HepG2 (cell line): ENCODE results near the gene SHLD1. TPM values are rescaled to one million over a fixed set of nuclear protein-coding genes. Genes with fewer than 3 reads are reported as not detected.

Experiments
- ATAC-seq: fragments of 200-7000 bp; cut with Tn5 transposase; 3 replicates; pipeline ENCODE4 v1.9.1; 2020; ENCODE audit warnings: mild to moderate bottlenecking, moderate library complexity
- BruUV-seq: library from RNA; stranded (reverse); fragments of 400-500 nt; replicated peaks from 2 replicates; lab custom pipeline; 2021; lab: Mats Ljungman, UMichigan
- CTCF ChIA-PET: fragments of 300-600 bp; formaldehyde crosslinking; extraction: SDS; loops from one replicate; lab custom pipeline; 2021; ENCODE audit warnings: low total read pairs, inconsistent platforms, low intra/inter-chr PET ratio; lab: Yijun Ruan, JAX
- POLR2A ChIA-PET: fragments of 350-600 bp; sonication (Branson Sonifier 250); formaldehyde crosslinking; loops from one replicate; lab custom pipeline; 2020; ENCODE audit warnings: antibody characterized with exemption, inconsistent platforms; lab: Yijun Ruan, JAX
- DNase-seq: peaks from one replicate; pipeline ENCODE4 v3.0.0-alpha.2; 2015; ENCODE audit warnings: low spot score
- FAIRE-seq: peaks from 3 replicates; lab custom pipeline; 2011; peaks lifted over from hg19 to GRCh38; lab: Jason Lieb, UNC
- H2AFZ ChIP-seq: one replicate; pipeline ENCODE4 v1.6.1; 2011; ENCODE audit warnings: low read length, inconsistent platforms
- H3K27ac ChIP-seq: fragments of 300-600 bp; 3 replicates; pipeline ENCODE4 v1.8.0; 2011; ENCODE audit warnings: mixed run types, mild to moderate bottlenecking, mixed read lengths, low read length, inconsistent platforms; ENCODE audit not compliant: insufficient read depth; ENCODE audit errors: extremely low read length
- H3K27me3 ChIP-seq, 2 experiments: fragments of 200-600 bp in 1 of 2; 2 replicates in 1 of 2; 3 replicates in 1 of 2; pipeline versions ENCODE4 v1.6.0 to v1.8.0; 2011; ENCODE audit warnings: low read length in 2 of 2, mild to moderate bottlenecking in 2 of 2, moderate library complexity in 2 of 2, inconsistent platforms in 1 of 2; ENCODE audit not compliant: insufficient read depth in 2 of 2, control insufficient read depth in 1 of 2
- H3K36me3 ChIP-seq, 2 experiments: fragments of 200-600 bp in 1 of 2; replicated peaks in 1 of 2; 2 replicates in 1 of 2; 3 replicates in 1 of 2; pipeline versions ENCODE4 v1.5.1 to v1.8.0; 2011; ENCODE audit warnings: low read length in 2 of 2, inconsistent platforms in 1 of 2; ENCODE audit not compliant: insufficient read depth in 2 of 2, control insufficient read depth in 1 of 2
- H3K4me1 ChIP-seq: 2 replicates; pipeline ENCODE4 v1.5.1; 2012; ENCODE audit warnings: low read length, inconsistent platforms; ENCODE audit not compliant: insufficient read depth
- H3K4me2 ChIP-seq: 2 replicates; pipeline ENCODE4 v1.6.0; 2011; ENCODE audit warnings: low read depth, low read length, inconsistent platforms
- H3K4me3 ChIP-seq, 3 experiments: fragments of 200-600 bp in 1 of 3; sonication (generic), shearing (Covaris generic) in 1 of 3; replicated peaks in 1 of 3; 2 replicates each; pipeline ENCODE4 v1.5.1; 2011 to 2016; ENCODE audit warnings: low read length in 3 of 3, inconsistent platforms in 2 of 3, low read depth in 2 of 3, mild to moderate bottlenecking in 2 of 3, control low read depth in 1 of 3, mixed read lengths in 1 of 3; ENCODE audit not compliant: insufficient read depth in 1 of 3
- H3K79me2 ChIP-seq: one replicate; pipeline ENCODE4 v1.6.1; 2011; ENCODE audit warnings: low read length, inconsistent platforms; ENCODE audit not compliant: insufficient read depth
- H3K9ac ChIP-seq: 2 replicates; pipeline ENCODE4 v1.6.0; 2011; ENCODE audit warnings: mild to moderate bottlenecking, low read depth, low read length, inconsistent platforms; ENCODE audit not compliant: insufficient read depth
- H3K9me3 ChIP-seq: 2 replicates; pipeline ENCODE4 v1.5.1; 2012; ENCODE audit warnings: mild to moderate bottlenecking, low read length
- H4K20me1 ChIP-seq: 2 replicates; pipeline ENCODE4 v1.6.0; 2011; ENCODE audit warnings: inconsistent platforms, mild to moderate bottlenecking, low read length, moderate library complexity; ENCODE audit not compliant: insufficient read depth
- CEBPB ChIP-seq: IDR thresholded peaks from 2 replicates; pipeline ENCODE4 v1.6.1; 2011; ENCODE audit warnings: low read depth, low read length, improper control_type of control experiment, borderline replicate concordance
- ELF1 ChIP-seq: sonication (generic); formaldehyde crosslinking; IDR thresholded peaks from 2 replicates; pipeline ENCODE4 v1.4.0; 2020; ENCODE audit warnings: missing genetic modification reagents
- HMG20A ChIP-seq: IDR thresholded peaks from 2 replicates; pipeline ENCODE4 v1.6.1; 2016; ENCODE audit warnings: borderline replicate concordance
- ZNF7 ChIP-seq: IDR thresholded peaks from 2 replicates; pipeline ENCODE4 v1.6.1; 2016; ENCODE audit warnings: missing biosample characterization, missing genetic modification reagents
- WGBS: methylation state at CpG from one replicate; pipeline ENCODE4 v1.1.6; 2017; ENCODE audit warnings: low lambda C conversion rate; 5-methylcytosine and 5-hydroxymethylcytosine counted together
- in situ Hi-C: cut with HindIII; loops from 2 replicates; pipeline ENCODE4 v1.10.0; 2017; ENCODE audit warnings: low pct_unique_long_range_greater_than_20kb; ENCODE audit not compliant: extremely low pct_ligation_motif_present
- intact Hi-C: fragments of 100-400 bp; cut with micrococcal nuclease; formaldehyde crosslinking; loops from one replicate; pipeline ENCODE4 v1.10.0; 2022; ENCODE audit not compliant: unreplicated experiment
- polyA plus RNA-seq, 8 experiments: library from polyadenylated mRNA; depleted of rRNA in 3 of 8; stranded (reverse) in 7 of 8; unstranded in 1 of 8; fragments of >200 nt; fragmentation: Illumina TruSeq in 4 of 8; extraction: Trizol in 4 of 8; gene quantifications; 2 replicates each; pipeline versions ENCODE4 v1.2.1 to v1.2.3, GENCODE V29; 2011 to 2016; ENCODE audit warnings: low read depth in 4 of 8, missing spikeins in 1 of 8, mixed read lengths in 1 of 8; ENCODE audit not compliant: insufficient read depth in 1 of 8
- small RNA-seq, 3 experiments: library from RNA; depleted of rRNA; stranded (forward); fragments of <200 nt; gene quantifications; one replicate each; pipeline ENCODE3, GENCODE V24; 2012; ENCODE audit warnings: low read depth in 2 of 3, low replicate concordance in 1 of 3; ENCODE audit not compliant: insufficient read length in 3 of 3, insufficient read depth in 2 of 3
- total RNA-seq, 5 experiments: library from RNA; depleted of rRNA; stranded (reverse); fragments of >200 nt; fragmentation: Illumina TruSeq; extraction: Trizol; gene quantifications; 2 replicates each; pipeline ENCODE4 v1.2.3, GENCODE V29; 2016; ENCODE audit warnings: low read depth in 1 of 5

The SHLD1 gene
- total and polyA plus RNA-seq, 2 of the 13 experiments (the other 11 are each of a cell fraction or from before 2014, with no cell fraction given) = 8.9 to 10.0 TPM

- intact Hi-C loops = no loop called here
- WGBS = 37% methylated on average over 2 of the region's 2 CpGs
- no peak overlapping the region for H3K4me3 ChIP-seq
- no TSS peak for BruUV-seq
- no peaks in the 10 kb centered on the region for H3K9me3 ChIP-seq
- H4K20me1 ChIP-seq = no peaks in the 10 kb centered on the region
- no peak overlapping the region for H3K4me2 ChIP-seq
- no peak overlapping the region for H2AFZ ChIP-seq
- no peak for ATAC-seq
- peaks cover 13% of the 10 kb centered on the region for H3K4me1 ChIP-seq
- H3K27me3 ChIP-seq = 0 out of 5 replicates have a peak, but pooled peaks cover 0 to 3% of the 10 kb centered on the region in 2 experiments
- ChIA-PET POLR2A (no interaction called here), CTCF (no interaction called here)
- no peaks in the 10 kb centered on the region for H3K79me2 ChIP-seq
- no peak for TF ChIP-seq HMG20A (CRISPR knock-in tag)
- TF ChIP-seq CEBPB = peak; percentile 5; the same call in 1 of the 2 replicates
- TF ChIP-seq ZNF7 (CRISPR knock-in tag) = no peak
- TF ChIP-seq ELF1 (CRISPR knock-in tag) = no peak
- no peak overlapping the region for H3K9ac ChIP-seq
- no peak for FAIRE-seq
- no peak overlapping the region for H3K27ac ChIP-seq
- no peak for DNase-seq
- no peaks in the 10 kb centered on the region for H3K36me3 ChIP-seq
- in situ Hi-C loops = no loop called here
Observed at GRCh38 chr20:5913166-5913565, 163.0 kb downstream of the SHLD1 start.

Small RNAs within 50 kb of the gene (small RNA-seq; reads per million reads assigned to genes)
- 0.98 to 400 (median 12.7) reads per million in 3 experiments for gene RNU1-55P

Other genes with a start within 250 kb of the SHLD1 start
- 9.6 and 12.9 TPM in 2 replicates for gene GPCPD1, start 139.4 kb upstream of the SHLD1 start, total RNA-seq (2016; rRNA removed; fragmentation: Illumina TruSeq; extraction: Trizol)
- 6.3 and 6.7 TPM in 2 replicates for gene GPCPD1, start 139.4 kb upstream of the SHLD1 start, polyA plus RNA-seq (2011; rRNA removed)
- gene CHGB, start 161.1 kb downstream of the SHLD1 start, total RNA-seq (2016; rRNA removed; fragmentation: Illumina TruSeq; extraction: Trizol) = 0.20 and 0.86 TPM in 2 replicates
- 0.26 and 0.28 TPM in 2 replicates for gene CHGB, start 161.1 kb downstream of the SHLD1 start, polyA plus RNA-seq (2011; rRNA removed)
- 37.8 and 51.1 TPM in 2 replicates for gene TRMT6, start 200.1 kb downstream of the SHLD1 start, total RNA-seq (2016; rRNA removed; fragmentation: Illumina TruSeq; extraction: Trizol)
- 8.9 and 10.5 TPM in 2 replicates for gene TRMT6, start 200.1 kb downstream of the SHLD1 start, polyA plus RNA-seq (2011; rRNA removed)
- 59.3 and 91.2 TPM in 2 replicates for gene MCM8, start 200.3 kb downstream of the SHLD1 start, total RNA-seq (2016; rRNA removed; fragmentation: Illumina TruSeq; extraction: Trizol)
- 7.7 and 11.5 TPM in 2 replicates for gene MCM8, start 200.3 kb downstream of the SHLD1 start, polyA plus RNA-seq (2011; rRNA removed)